H1 (cell line): Measurements from ENCODE around the gene MALT1.

ENCODE experiments used
- GABPA ChIP-seq: IDR thresholded peaks from 2 replicates; pipeline ENCODE4 v1.6.1; 2011; ENCODE audit warnings: mild to moderate bottlenecking, low read length, moderate library complexity, borderline replicate concordance; ENCODE audit not compliant: insufficient read depth
- POLR2A ChIP-seq, 2 experiments: IDR thresholded peaks; 1 replicate in 1 of 2; 2 replicates in 1 of 2; pipeline ENCODE4 v1.6.1; 2011; ENCODE audit warnings: low read depth in 2 of 2, low read length in 2 of 2, mild to moderate bottlenecking in 2 of 2; ENCODE audit errors: control extremely low read depth in 1 of 2
- POLR2AphosphoS5 ChIP-seq: IDR thresholded peaks from 2 replicates; pipeline ENCODE4 v1.6.1; 2011; ENCODE audit warnings: low read depth, low read length
- SAP30 ChIP-seq: fragments of 300-600 bp; sonication (generic); IDR thresholded peaks from 2 replicates; pipeline ENCODE4 v1.7.1; 2012; ENCODE audit warnings: low read length, moderate library complexity, mild to moderate bottlenecking, inconsistent platforms; ENCODE audit not compliant: insufficient read depth, insufficient replicate concordance
- TF ChIP-seq, protein P1 (sequence below), 3 experiments: IDR thresholded peaks; 1 replicate in 2 of 3; 2 replicates in 1 of 3; pipeline versions ENCODE4 v1.5.1 to v1.6.1; 2011; ENCODE audit warnings: low read length in 3 of 3, mild to moderate bottlenecking in 3 of 3, inconsistent platforms in 2 of 3, low read depth in 1 of 3, moderate library complexity in 1 of 3; ENCODE audit not compliant: insufficient read depth in 1 of 3; ENCODE audit errors: control extremely low read depth in 1 of 3

GRCh38 chr18:58668211-58668610 is 3.1 kb upstream of the MALT1 start:
- TF ChIP-seq, protein P1, sequence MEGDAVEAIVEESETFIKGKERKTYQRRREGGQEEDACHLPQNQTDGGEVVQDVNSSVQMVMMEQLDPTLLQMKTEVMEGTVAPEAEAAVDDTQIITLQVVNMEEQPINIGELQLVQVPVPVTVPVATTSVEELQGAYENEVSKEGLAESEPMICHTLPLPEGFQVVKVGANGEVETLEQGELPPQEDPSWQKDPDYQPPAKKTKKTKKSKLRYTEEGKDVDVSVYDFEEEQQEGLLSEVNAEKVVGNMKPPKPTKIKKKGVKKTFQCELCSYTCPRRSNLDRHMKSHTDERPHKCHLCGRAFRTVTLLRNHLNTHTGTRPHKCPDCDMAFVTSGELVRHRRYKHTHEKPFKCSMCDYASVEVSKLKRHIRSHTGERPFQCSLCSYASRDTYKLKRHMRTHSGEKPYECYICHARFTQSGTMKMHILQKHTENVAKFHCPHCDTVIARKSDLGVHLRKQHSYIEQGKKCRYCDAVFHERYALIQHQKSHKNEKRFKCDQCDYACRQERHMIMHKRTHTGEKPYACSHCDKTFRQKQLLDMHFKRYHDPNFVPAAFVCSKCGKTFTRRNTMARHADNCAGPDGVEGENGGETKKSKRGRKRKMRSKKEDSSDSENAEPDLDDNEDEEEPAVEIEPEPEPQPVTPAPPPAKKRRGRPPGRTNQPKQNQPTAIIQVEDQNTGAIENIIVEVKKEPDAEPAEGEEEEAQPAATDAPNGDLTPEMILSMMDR (IDR thresholded peaks at IDR 0.05; ENCODE audit: control extremely low read depth in 1 of 3, insufficient read depth in 1 of 3, low read depth in 1 of 3, low read length in 3 of 3): no peak
- TF ChIP-seq GABPA: no peak
- no peak for TF ChIP-seq POLR2A (IDR thresholded peaks at IDR 0.05; ENCODE audit: control extremely low read depth in 1 of 2, low read depth in 2 of 2, low read length in 2 of 2)
- no peak for TF ChIP-seq POLR2AphosphoS5
- no peak for TF ChIP-seq SAP30
